Neutrophil (primary cell): ENCODE results near the gene NTN5.

Source experiments
- H3K27ac ChIP-seq: fragments of 200-600 bp; sonication (generic); 2 replicates; pipeline ENCODE4 v1.5.1; 2016; ENCODE audit warnings: mild to moderate bottlenecking, moderate library complexity
- H3K27me3 ChIP-seq: fragments of 200-600 bp; sonication (generic); 2 replicates; pipeline ENCODE4 v1.6.0; 2016; ENCODE audit warnings: mild to moderate bottlenecking
- H3K36me3 ChIP-seq: fragments of 200-600 bp; sonication (generic); 2 replicates; pipeline ENCODE4 v1.5.1; 2017
- H3K4me1 ChIP-seq, 2 experiments: fragments of 200-600 bp in 1 of 2; sonication (generic) in 1 of 2; 1 replicate in 1 of 2; 2 replicates in 1 of 2; pipeline versions ENCODE4 v1.5.1 to v1.6.1; 2013 to 2016; ENCODE audit warnings: low read depth in 1 of 2, low read length in 1 of 2, mild to moderate bottlenecking in 1 of 2, moderate library complexity in 1 of 2; ENCODE audit not compliant: control insufficient read depth in 1 of 2, insufficient read depth in 1 of 2
- H3K4me3 ChIP-seq, 2 experiments: fragments of 200-600 bp in 1 of 2; sonication (generic) in 1 of 2; 1 replicate in 1 of 2; 2 replicates in 1 of 2; pipeline ENCODE4 v1.5.1; 2013 to 2016; ENCODE audit warnings: low read depth in 1 of 2, low read length in 1 of 2, mild to moderate bottlenecking in 1 of 2, moderate library complexity in 1 of 2
- H3K9me3 ChIP-seq: fragments of 200-600 bp; sonication (generic); 2 replicates; pipeline ENCODE4 v1.5.1; 2016
- TF ChIP-seq, protein P1 (sequence below): fragments of 200-600 bp; sonication (generic); IDR thresholded peaks from 2 replicates; pipeline ENCODE4 v1.5.1; 2016; ENCODE audit warnings: antibody characterized with exemption

NTN5 gene

DNA sequence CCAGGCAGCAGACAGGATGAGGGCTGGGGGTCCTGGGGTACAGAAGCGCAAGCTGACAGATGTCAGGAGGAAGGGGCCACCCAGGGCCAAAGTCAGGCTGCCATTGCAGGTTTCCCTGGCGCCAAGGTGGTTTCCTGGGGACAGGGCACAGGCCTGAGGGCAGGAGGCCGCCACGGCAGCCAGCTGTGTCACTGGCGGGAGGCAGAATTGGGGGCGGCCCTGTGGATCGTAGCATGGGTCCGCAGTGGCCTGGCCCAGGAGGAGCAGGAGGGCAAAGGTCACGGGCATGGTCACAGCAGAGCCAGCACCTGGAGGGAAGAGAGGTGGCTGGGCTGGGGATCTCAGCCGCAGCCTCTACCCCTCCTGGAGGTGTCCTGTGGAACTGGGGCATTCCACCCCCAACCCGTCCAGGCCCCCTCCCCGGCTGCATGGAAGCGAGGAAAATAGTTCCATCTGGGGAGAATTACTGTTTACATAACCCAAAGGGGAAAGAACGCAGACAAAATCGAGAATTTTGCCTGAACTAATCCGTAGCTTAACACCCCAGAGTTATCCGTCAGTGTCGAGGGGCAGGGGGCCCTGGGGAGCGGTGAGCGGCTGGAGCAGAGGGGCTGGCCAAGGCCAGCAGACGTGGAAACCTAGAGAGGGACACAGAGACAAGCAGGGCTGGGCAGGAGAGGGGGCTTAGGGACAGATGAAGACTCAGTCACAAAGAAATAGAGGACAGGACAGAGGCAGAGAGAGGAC is 1.9 kb downstream of the NTN5 start:
- Histone ChIP-seq H3K27ac (no peak overlapping the region), H3K9me3 (no peaks in the 10 kb centered on the region), H3K4me3 (no peak overlapping the region), H3K27me3 (no peaks in the 10 kb centered on the region), H3K36me3 (no peaks in the 10 kb centered on the region), H3K4me1 (no peaks in the 10 kb centered on the region)
- TF ChIP-seq, protein P1, sequence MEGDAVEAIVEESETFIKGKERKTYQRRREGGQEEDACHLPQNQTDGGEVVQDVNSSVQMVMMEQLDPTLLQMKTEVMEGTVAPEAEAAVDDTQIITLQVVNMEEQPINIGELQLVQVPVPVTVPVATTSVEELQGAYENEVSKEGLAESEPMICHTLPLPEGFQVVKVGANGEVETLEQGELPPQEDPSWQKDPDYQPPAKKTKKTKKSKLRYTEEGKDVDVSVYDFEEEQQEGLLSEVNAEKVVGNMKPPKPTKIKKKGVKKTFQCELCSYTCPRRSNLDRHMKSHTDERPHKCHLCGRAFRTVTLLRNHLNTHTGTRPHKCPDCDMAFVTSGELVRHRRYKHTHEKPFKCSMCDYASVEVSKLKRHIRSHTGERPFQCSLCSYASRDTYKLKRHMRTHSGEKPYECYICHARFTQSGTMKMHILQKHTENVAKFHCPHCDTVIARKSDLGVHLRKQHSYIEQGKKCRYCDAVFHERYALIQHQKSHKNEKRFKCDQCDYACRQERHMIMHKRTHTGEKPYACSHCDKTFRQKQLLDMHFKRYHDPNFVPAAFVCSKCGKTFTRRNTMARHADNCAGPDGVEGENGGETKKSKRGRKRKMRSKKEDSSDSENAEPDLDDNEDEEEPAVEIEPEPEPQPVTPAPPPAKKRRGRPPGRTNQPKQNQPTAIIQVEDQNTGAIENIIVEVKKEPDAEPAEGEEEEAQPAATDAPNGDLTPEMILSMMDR: no peak

GRCh38 chr19:48669903-48670668 is 2.7 kb downstream of the NTN5 start:
- Histone ChIP-seq H3K4me3 (no peak overlapping the region), H3K36me3 (no peaks in the 10 kb centered on the region), H3K4me1 (no peaks in the 10 kb centered on the region), H3K9me3 (no peaks in the 10 kb centered on the region), H3K27ac (no peak overlapping the region), H3K27me3 (no peaks in the 10 kb centered on the region)
- TF ChIP-seq, protein P1: no peak

DNA sequence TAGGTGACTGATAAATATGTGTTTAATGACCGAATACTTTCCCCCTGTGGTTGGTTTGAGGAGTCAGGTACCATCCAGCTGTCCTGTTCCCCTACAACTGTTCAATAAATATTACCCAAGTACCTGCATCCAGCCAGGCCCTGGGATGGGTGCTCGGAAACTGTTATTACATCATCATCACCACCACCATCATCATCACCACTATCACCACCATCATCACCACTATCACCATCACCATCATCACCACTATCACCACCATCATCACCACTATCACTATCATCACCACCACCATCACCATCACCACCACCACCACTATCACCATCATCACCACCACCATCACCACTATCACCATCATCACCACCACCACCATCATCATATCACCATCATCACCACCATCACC is 4.1 kb downstream of the NTN5 start:
- Histone ChIP-seq H3K27ac (no peak overlapping the region), H3K4me3 (no peak overlapping the region), H3K9me3 (no peaks in the 10 kb centered on the region), H3K4me1 (no peaks in the 10 kb centered on the region), H3K27me3 (no peaks in the 10 kb centered on the region), H3K36me3 (no peaks in the 10 kb centered on the region)
- TF ChIP-seq, protein P1: no peak

DNA sequence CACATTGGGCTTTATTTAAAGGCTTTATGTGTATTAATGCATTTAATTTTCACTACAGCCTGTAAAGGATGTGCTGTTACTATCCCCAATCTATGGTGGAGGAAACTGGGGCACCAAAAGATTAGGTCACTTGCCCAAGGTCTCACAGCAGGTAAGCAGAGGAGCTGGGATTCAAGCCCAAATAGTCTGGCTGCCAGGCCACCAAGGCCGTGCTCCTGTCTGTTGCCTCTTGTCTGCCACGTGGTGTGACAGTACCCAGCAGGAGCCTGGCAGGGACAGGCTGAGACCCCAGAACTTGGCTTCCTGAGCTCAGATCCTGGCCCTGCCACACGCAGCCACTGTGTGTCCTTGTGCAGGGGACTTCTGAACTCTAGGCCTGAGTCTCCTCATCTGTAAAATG is 4.5 kb downstream of the NTN5 start:
- Histone ChIP-seq H3K36me3 (no peaks in the 10 kb centered on the region), H3K4me3 (no peak overlapping the region), H3K9me3 (no peaks in the 10 kb centered on the region), H3K27me3 (no peaks in the 10 kb centered on the region), H3K27ac (no peak overlapping the region), H3K4me1 (no peaks in the 10 kb centered on the region)
- TF ChIP-seq, protein P1: no peak

DNA sequence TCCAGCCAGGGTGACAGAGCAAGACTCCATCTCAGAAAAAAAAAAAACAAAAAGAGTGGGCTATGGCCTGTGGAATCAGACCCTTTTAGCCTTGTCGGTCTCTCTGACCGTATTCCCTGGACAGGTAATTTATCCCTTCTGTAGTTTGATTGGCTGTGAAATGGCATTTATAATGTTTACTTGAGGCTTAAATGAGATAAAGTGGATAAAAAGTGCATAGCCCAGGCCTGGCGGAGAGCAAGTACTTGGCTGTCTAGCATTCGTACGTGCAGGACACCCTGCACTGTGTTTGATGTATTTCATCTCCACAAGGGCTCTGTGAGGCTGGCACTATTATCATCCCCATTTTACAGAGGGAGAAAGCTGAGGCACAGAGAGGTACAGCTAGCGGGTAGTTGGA is 7.0 kb downstream of the NTN5 start:
- Histone ChIP-seq H3K27ac (no peak overlapping the region), H3K4me1 (peaks cover 0 to 6% of the 10 kb centered on the region in 2 experiments), H3K4me3 (no peak overlapping the region), H3K9me3 (no peaks in the 10 kb centered on the region), H3K27me3 (no peaks in the 10 kb centered on the region), H3K36me3 (no peaks in the 10 kb centered on the region)
- TF ChIP-seq, protein P1: no peak
